Stimulated activated CD8-positive, alpha-beta memory T cell treated with anti-CD3 and anti-CD28 coated beads, Interleukin-15, amount 100 ng/mL, for 48 hours (primary cell): Measurements from ENCODE around the gene SESN1.

Source experiments
- DNase-seq, 2 donors: peaks; one replicate each; pipeline ENCODE4 v3.0.0-alpha.2; 2020; ENCODE audit warnings: low read depth in 2 of 2

The SESN1 gene

GRCh38 chr6:108961077-108961476, 133.6 kb downstream of the SESN1 start:
- no peak for DNase-seq

GRCh38 chr6:108960601-108961000, 134.0 kb downstream of the SESN1 start:
- no peak for DNase-seq

- no peak for DNase-seq
Measured at GRCh38 chr6:108959972-108960582, 134.6 kb downstream of the SESN1 start.

GRCh38 chr6:108958900-108959770, 135.5 kb downstream of the SESN1 start:
- DNase-seq: no peak

- no peak for DNase-seq
Measured at GRCh38 chr6:108957221-108957620, 137.4 kb downstream of the SESN1 start.

GRCh38 chr6:108955329-108955949, 139.2 kb downstream of the SESN1 start:
- no peak for DNase-seq

GRCh38 chr6:108953681-108954080, 141.0 kb downstream of the SESN1 start:
- DNase-seq: no peak

- DNase-seq: no peak
Measured at GRCh38 chr6:108952776-108953486, 141.7 kb downstream of the SESN1 start.

- no peak for DNase-seq
Measured at GRCh38 chr6:108951351-108951953, 143.2 kb downstream of the SESN1 start.

- no peak for DNase-seq
Measured at GRCh38 chr6:108948181-108948661, 146.4 kb downstream of the SESN1 start.

GRCh38 chr6:108947114-108947854, 147.4 kb downstream of the SESN1 start:
- no peak for DNase-seq

GRCh38 chr6:108946695-108947094, 148.0 kb downstream of the SESN1 start:
- no peak for DNase-seq

- no peak for DNase-seq
Measured at GRCh38 chr6:108945681-108946159, 148.9 kb downstream of the SESN1 start.

GRCh38 chr6:108944707-108945680, 149.7 kb downstream of the SESN1 start:
- no peak for DNase-seq

GRCh38 chr6:108944071-108944470, 150.6 kb downstream of the SESN1 start:
- DNase-seq: no peak

- DNase-seq: peak; percentile 38
Measured at GRCh38 chr6:108942556-108943492, 151.8 kb downstream of the SESN1 start.

- no peak for DNase-seq
Measured at GRCh38 chr6:108941859-108942258, 152.8 kb downstream of the SESN1 start.

- DNase-seq: no peak
Measured at GRCh38 chr6:108941281-108941680, 153.4 kb downstream of the SESN1 start.
